Hematopoietic multipotent progenitor cell treated with erythropoietin and hydrocortisone succinate and interleukin-3 and kit ligand, for 8 days (in vitro differentiated cells): Measurements from ENCODE around the gene TRAPPC12.

Experiments
- DNase-seq: peaks from one replicate; pipeline ENCODE4 v3.0.0-alpha.2; 2015

Gene TRAPPC12

GRCh38 chr2:3409627-3410170 lies 30.2 kb downstream of the TRAPPC12 start:
- no peak for DNase-seq

- DNase-seq, result no peak
Measured at GRCh38 chr2:3411103-3411502, 31.6 kb downstream of the TRAPPC12 start.

- DNase-seq, result no peak
Measured at GRCh38 chr2:3413697-3414096, 34.2 kb downstream of the TRAPPC12 start.

- no peak for DNase-seq
Measured at GRCh38 chr2:3414133-3414860, 34.8 kb downstream of the TRAPPC12 start.

GRCh38 chr2:3418766-3419404 lies 39.4 kb downstream of the TRAPPC12 start:
- no peak for DNase-seq

- DNase-seq, result no peak
Measured at GRCh38 chr2:3420076-3420768, 40.7 kb downstream of the TRAPPC12 start.

GRCh38 chr2:3420769-3421397 lies 41.4 kb downstream of the TRAPPC12 start:
- no peak for DNase-seq

- no peak for DNase-seq
Measured at GRCh38 chr2:3421580-3421979, 42.1 kb downstream of the TRAPPC12 start.

- no peak for DNase-seq
Measured at GRCh38 chr2:3422161-3422779, 42.8 kb downstream of the TRAPPC12 start.

- peak; percentile 72 for DNase-seq
Measured at GRCh38 chr2:3423492-3424170, 44.1 kb downstream of the TRAPPC12 start.

GRCh38 chr2:3424171-3424795 lies 44.8 kb downstream of the TRAPPC12 start:
- no peak for DNase-seq

GRCh38 chr2:3426615-3427014 lies 47.1 kb downstream of the TRAPPC12 start:
- DNase-seq, result no peak

- no peak for DNase-seq
Measured at GRCh38 chr2:3427272-3427671, 47.8 kb downstream of the TRAPPC12 start.

GRCh38 chr2:3428577-3428976 lies 49.1 kb downstream of the TRAPPC12 start:
- no peak for DNase-seq

- peak; percentile 7 for DNase-seq
Measured at GRCh38 chr2:3429066-3429610, 49.6 kb downstream of the TRAPPC12 start.

GRCh38 chr2:3430172-3430571 lies 50.7 kb downstream of the TRAPPC12 start:
- DNase-seq, result no peak

- DNase-seq, result no peak
Measured at GRCh38 chr2:3430740-3431490, 51.4 kb downstream of the TRAPPC12 start.

GRCh38 chr2:3432067-3432466 lies 52.6 kb downstream of the TRAPPC12 start:
- no peak for DNase-seq

GRCh38 chr2:3432693-3433338 lies 53.3 kb downstream of the TRAPPC12 start:
- no peak for DNase-seq

GRCh38 chr2:3433339-3433699 lies 53.8 kb downstream of the TRAPPC12 start:
- no peak for DNase-seq
